NOMO-1 treated with dmso at 0.1 percent for 144 hours (cell line): ENCODE results near the gene HSDL1.

Source experiments
- DNase-seq: peaks from one replicate; lab custom pipeline; 2025; ENCODE audit not compliant: unreplicated experiment; lab: John Stamatoyannopoulos, UW

HSDL1 gene

GRCh38 chr16:84144859-84145639 is at the start of gene HSDL1, which contains the start of gene DNAAF1:
TSS of gene HSDL1 (minus strand) at chr16:84145177. CDS start at chr16:84131321, 13,856 bp downstream.
TSS of gene DNAAF1 (plus strand) at chr16:84145308. CDS start at chr16:84145441, 133 bp downstream.
- peak; percentile 50 for DNase-seq

GRCh38 chr16:84194018-84194417 is 49.0 kb upstream of the HSDL1 start:
- DNase-seq: no peak

- DNase-seq: no peak
Measured at GRCh38 chr16:84193480-84193879, 48.5 kb upstream of the HSDL1 start.

GRCh38 chr16:84191466-84191865 is 46.5 kb upstream of the HSDL1 start:
- DNase-seq: no peak

GRCh38 chr16:84190731-84191388 is 45.9 kb upstream of the HSDL1 start, which contains the start of gene ADAD2:
TSS of gene ADAD2 (plus strand) at chr16:84191157. CDS start at chr16:84191231, 74 bp downstream.
- DNase-seq: no peak

GRCh38 chr16:84186685-84187437 is 41.9 kb upstream of the HSDL1 start, which contains the start of gene TAF1C:
TSS of gene TAF1C (minus strand) at chr16:84187057. CDS start at chr16:84184988, 2,069 bp downstream.
- peak; percentile 81 for DNase-seq

- no peak for DNase-seq
Measured at GRCh38 chr16:84184775-84185174, 39.8 kb upstream of the HSDL1 start.

- no peak for DNase-seq
Measured at GRCh38 chr16:84183911-84184591, 39.1 kb upstream of the HSDL1 start.

GRCh38 chr16:84183572-84183875 is 38.5 kb upstream of the HSDL1 start:
- no peak for DNase-seq

GRCh38 chr16:84182680-84183571 is 37.9 kb upstream of the HSDL1 start:
- no peak for DNase-seq

- no peak for DNase-seq
Measured at GRCh38 chr16:84182104-84182503, 37.1 kb upstream of the HSDL1 start.

- DNase-seq: no peak
Measured at GRCh38 chr16:84181144-84181915, 36.4 kb upstream of the HSDL1 start.

GRCh38 chr16:84180519-84181140 is 35.7 kb upstream of the HSDL1 start:
- DNase-seq: no peak

GRCh38 chr16:84179612-84180320 is 34.8 kb upstream of the HSDL1 start:
- no peak for DNase-seq

- no peak for DNase-seq
Measured at GRCh38 chr16:84178892-84179611, 34.1 kb upstream of the HSDL1 start.

- DNase-seq: no peak
Measured at GRCh38 chr16:84178146-84178765, 33.3 kb upstream of the HSDL1 start.

- DNase-seq: no peak
Measured at GRCh38 chr16:84177741-84178073, 32.7 kb upstream of the HSDL1 start.
